ENCODE data around the gene MCM10. TPM values are rescaled to one million over a fixed set of nuclear protein-coding genes. Genes with fewer than 3 reads are reported as not detected.

The MCM10 gene
- total and polyA plus RNA-seq, 2 donors (not counting 3 experiments of a cell fraction or from before 2014, with no cell fraction given), result 3.3 to 31.6 TPM

GRCh38 chr10:13163859-13164258 lies 2.5 kb downstream of the MCM10 start:
- no peak overlapping the region for H3K27ac ChIP-seq (ENCODE audit: insufficient read depth, low read depth, low read length)
- no peaks in the 10 kb centered on the region for H3K36me3 ChIP-seq (ENCODE audit: control insufficient read depth in 2 of 2, extremely low read depth in 1 of 2, insufficient read depth in 2 of 2, low read length in 2 of 2)
- peaks cover 26% of the 10 kb centered on the region for H3K79me2 ChIP-seq (ENCODE audit: control insufficient read depth, insufficient read depth, low read length)
- H3K4me2 ChIP-seq (ENCODE audit: insufficient read depth, low read length), result no peak overlapping the region
- no peaks in the 10 kb centered on the region for H3K9me1 ChIP-seq (replicated peaks; ENCODE audit: control insufficient read depth, extremely low read depth, insufficient read depth, low read length)
- peaks cover 13% of the 10 kb centered on the region for H3K4me1 ChIP-seq (ENCODE audit: control insufficient read depth, extremely low read depth, insufficient read depth, low read length)
- intact Hi-C loops (cut with micrococcal nuclease), result no loop called here
- H3K9ac ChIP-seq (replicated peaks; ENCODE audit: extremely low read depth, insufficient read depth, low read length), result no peak overlapping the region
- FAIRE-seq (no peak), DNase-seq (ENCODE audit: low read depth, low spot score) (no peak)
- dilution Hi-C loops (cut with MboI; ENCODE audit: extremely low pct_ligation_motif_present, low sequenced_read_pairs), result no loop called here
- POLR2A ChIA-PET, result no interaction called here
- TF ChIP-seq FOS (IDR thresholded peaks at IDR 0.05; ENCODE audit: borderline replicate concordance, insufficient read depth, low read length) (no peak), POLR2A (IDR thresholded peaks at IDR 0.05; ENCODE audit: low read depth, low read length) (no peak), EZH2 (IDR thresholded peaks at IDR 0.05; ENCODE audit: borderline replicate concordance, low read depth, low read length, severe bottlenecking) (no peak), JUN (IDR thresholded peaks at IDR 0.05; ENCODE audit: borderline replicate concordance, insufficient read depth, insufficient read length, low read depth) (no peak), CTCF (IDR thresholded peaks at IDR 0.05; ENCODE audit: extremely low read depth in 1 of 2, insufficient read depth in 1 of 2, low read depth in 1 of 2, low read length in 2 of 2) (no peak), POLR2AphosphoS5 (IDR thresholded peaks at IDR 0.05; ENCODE audit: insufficient read depth, low read depth, low read length) (no peak), MYC (IDR thresholded peaks at IDR 0.05; ENCODE audit: low read depth, low read length) (no peak), GATA2 (IDR thresholded peaks at IDR 0.05; ENCODE audit: insufficient read depth, insufficient read length, low read depth, low read length) (no peak)
- TF ChIP-seq, protein P1, sequence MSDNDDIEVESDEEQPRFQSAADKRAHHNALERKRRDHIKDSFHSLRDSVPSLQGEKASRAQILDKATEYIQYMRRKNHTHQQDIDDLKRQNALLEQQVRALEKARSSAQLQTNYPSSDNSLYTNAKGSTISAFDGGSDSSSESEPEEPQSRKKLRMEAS (IDR thresholded peaks at IDR 0.05; ENCODE audit: insufficient read depth, insufficient read length), result no peak
- H3K27me3 ChIP-seq (ENCODE audit: control insufficient read depth in 2 of 2, insufficient read depth in 2 of 2, low read length in 2 of 2), result no peaks in the 10 kb centered on the region
- H3K9me3 ChIP-seq (replicated peaks; ENCODE audit: control insufficient read depth, insufficient read depth, low read length), result no peaks in the 10 kb centered on the region
- CTCF ChIA-PET, result interaction anchor here (1.7 kb wide), 1 partner anchor 138 kb away, joined by 6 read pairs; no protein-coding TSS in a partner anchor
- H3K4me3 ChIP-seq (replicated peaks in 1 of 3; ENCODE audit: insufficient read depth in 1 of 3, low read depth in 1 of 3, low read length in 3 of 3), result no peak overlapping the region
- no TSS peak for BruUV-seq (replicated peaks)
- H2AFZ ChIP-seq (ENCODE audit: low read depth, low read length), result no peak overlapping the region
- no peaks in the 10 kb centered on the region for H4K20me1 ChIP-seq (replicated peaks; ENCODE audit: control insufficient read depth, extremely low read depth, insufficient read depth, low read length)

Data from endothelial cell of umbilical vein (primary cell).